Posterior vena cava (tissue), 2 donors: ENCODE measurements around the gene PRKAG2. TPM values are rescaled to one million over a fixed set of nuclear protein-coding genes. Genes with fewer than 3 reads are reported as not detected.

ENCODE experiments used
- DNase-seq: peaks from one replicate; pipeline ENCODE4 v3.0.0-alpha.2; 2020; ENCODE audit warnings: low spot score
- intact Hi-C, 2 donors: fragments of 100-400 bp; cut with DNase I; formaldehyde crosslinking; loops; one replicate each; pipeline versions ENCODE4 v1.14.1 to v1.14.2; 2022 to 2023
- total RNA-seq, 2 donors: library from RNA; stranded (reverse); fragmentation: NEBNext Ultra II Directional; extraction: Animal tissue kit (Norgen Biotek cat#: 25700); gene quantifications; one replicate each; pipeline ENCODE4 v1.2.1, GENCODE V29; 2021
- donor health status: DM: yes; HTN: yes; CAD: no.
- donor health status: DM: yes; HTN: yes; CAD: no.

PRKAG2 gene
- total RNA-seq, 2 donors from 2014 or later: 91.8 to 94.2 TPM

DNA sequence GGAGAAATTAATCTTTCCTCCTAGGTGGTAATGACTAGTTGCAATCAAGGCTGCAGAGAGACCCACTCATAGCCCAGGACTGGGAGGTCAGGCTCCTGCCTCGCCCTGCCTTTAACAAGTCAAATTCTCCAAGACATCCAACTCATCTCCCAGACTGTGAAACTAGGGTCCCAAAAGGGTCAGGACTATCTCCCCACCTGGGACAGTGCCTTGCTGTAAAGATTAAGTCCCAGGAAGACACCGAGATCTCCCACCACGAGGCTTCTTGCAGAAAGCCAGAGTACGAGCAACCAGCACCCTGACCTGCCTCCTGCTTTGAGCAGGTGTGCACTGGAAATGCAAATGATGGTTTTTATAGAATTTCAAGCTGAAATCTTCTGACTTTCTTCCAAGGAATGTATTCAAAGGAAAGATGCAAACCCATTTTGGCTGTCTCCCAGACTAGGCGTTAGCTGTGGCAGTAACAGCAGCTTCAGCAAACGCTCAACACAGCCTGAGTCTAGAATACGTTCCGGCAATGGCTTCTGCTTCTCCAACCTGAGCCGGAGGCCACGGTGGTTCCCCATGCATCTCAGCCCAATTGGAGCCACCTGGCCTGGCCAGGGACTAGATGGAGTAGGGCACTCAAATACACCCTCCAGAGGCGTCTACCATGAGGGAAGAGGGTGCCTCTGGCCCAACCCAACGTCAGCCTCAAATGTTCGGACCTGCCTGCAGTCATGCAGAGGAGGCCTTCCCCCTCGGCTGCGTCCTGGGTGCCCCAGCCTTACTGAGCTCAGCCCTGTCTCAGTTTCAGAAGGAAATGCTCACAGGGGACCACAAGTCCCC is 170.4 kb downstream of the PRKAG2 start:
- intact Hi-C loops: no loop called here
- DNase-seq: no peak

DNA sequence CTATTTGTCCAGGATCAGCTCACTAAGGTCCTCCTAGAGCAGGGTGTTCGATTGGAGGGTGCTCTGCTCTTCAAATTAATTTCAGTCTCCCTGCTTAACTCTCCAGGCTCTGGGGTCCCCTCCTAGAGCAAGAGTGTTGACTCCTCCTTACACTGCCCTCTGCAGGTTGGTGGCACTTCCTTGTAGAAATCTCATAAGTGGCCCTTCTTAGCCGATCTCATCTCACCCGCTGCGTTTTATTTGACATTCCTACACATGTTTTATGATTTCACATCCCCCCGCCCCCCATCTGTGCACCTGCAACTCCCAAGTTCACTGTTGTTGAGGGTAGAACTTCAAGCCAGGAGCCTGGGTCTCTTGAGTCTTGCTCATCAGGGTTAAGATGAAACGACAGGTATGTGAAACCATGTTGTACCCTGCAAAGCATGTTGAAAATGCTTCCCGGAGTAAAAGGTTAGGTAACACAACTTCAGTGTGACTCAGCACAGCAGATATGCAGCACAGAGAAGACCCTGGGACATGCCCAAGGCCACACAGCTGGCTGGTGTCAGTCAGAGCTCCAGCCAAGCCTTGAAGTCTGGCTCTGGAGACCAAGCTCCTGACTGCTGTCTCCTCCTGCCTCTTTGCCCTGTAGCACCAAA is 171.2 kb downstream of the PRKAG2 start:
- no peak for DNase-seq
- intact Hi-C loops: loop anchor here in 1 of 2 donors (1.0 kb wide), 1 partner anchor 25 kb away; no protein-coding TSS in a partner anchor

DNA sequence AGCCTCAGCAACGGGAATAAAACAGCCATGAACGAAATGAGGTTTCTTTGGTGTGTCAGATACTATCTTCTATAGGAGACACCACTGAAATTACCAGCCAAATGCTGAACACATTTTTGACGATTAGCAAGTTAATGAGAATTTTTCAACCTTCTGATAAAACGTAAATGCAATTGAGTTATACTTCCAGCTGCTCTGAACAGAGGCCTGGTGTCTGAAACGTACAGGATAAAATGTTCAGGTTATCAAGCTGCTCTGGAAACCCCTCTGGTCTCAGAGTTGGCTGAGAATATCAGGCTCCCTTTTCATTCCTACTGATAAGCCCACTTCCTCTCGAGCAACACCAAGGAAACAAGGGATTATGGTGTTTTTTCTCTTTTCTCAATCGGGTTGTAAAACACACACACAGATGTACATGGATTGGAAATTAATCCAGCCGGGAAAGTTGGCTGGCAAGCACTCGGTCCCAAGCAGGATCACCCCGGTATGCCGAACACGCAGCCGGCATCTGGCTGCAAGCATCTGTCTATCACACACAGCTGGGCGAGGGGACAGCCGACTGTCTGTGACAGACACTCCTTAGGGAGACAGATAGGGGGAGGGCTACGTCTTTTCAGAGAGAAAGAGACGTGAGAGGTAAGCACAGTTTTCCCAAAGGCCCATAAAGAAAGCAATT is 171.8 kb downstream of the PRKAG2 start:
- intact Hi-C loops: loop anchor here in 1 of 2 donors (1.0 kb wide), 1 partner anchor 25 kb away; no protein-coding TSS in a partner anchor
- DNase-seq: no peak

DNA sequence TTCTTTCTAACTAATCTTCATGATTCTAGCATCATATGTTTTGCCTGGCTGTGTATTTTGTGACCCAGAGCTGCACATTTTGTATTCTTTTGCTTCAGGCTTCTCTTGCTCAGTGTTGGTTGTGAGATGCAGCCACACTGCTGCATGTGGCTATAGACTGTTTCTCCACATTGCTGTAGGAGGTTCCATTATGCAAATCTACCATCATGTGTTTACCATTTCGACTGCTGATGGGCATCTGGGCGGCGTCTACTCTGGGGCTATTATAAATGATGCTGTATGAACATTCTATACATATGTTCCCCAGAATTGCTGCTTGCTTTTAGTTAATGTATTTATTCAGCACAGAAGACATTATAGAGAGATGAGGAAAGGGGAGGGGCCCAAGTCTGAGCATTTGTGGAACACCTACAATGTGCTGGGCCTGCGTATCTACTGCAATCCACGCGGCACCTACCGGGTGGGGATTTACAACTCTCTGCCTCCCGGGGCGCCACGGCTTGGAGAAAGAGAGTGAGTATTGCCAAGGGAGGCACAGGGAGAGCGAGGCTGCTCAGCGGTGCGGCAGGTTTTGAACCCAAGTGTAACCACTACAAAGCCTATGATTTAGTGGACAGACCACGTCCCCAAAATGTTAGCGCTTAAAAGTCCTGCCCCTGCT is 172.5 kb downstream of the PRKAG2 start:
- no peak for DNase-seq

DNA sequence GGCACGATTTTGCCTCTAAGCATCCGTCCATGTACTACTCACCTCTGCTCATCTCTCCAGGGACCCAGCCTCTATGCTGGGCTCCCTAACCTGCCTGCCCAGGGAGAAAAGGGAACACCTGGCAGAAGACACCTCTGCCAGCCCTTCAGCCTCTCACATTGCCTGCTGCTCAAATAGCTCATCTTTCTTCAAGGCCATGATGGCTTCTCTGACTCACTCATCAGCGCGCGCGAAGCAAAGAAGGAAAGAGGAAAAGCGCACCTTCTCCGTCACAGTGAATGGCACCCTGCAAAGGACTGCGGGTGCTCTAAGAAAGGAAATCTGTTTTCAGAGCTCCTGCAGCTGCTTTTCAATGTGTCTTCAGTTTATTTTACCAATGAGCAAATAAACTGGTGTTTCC is 174.0 kb downstream of the PRKAG2 start:
- intact Hi-C loops: no loop called here
- DNase-seq: no peak

More for the DNA sequence above, 172.5 kb downstream of the PRKAG2 start:
- intact Hi-C loops: no loop called here

DNA sequence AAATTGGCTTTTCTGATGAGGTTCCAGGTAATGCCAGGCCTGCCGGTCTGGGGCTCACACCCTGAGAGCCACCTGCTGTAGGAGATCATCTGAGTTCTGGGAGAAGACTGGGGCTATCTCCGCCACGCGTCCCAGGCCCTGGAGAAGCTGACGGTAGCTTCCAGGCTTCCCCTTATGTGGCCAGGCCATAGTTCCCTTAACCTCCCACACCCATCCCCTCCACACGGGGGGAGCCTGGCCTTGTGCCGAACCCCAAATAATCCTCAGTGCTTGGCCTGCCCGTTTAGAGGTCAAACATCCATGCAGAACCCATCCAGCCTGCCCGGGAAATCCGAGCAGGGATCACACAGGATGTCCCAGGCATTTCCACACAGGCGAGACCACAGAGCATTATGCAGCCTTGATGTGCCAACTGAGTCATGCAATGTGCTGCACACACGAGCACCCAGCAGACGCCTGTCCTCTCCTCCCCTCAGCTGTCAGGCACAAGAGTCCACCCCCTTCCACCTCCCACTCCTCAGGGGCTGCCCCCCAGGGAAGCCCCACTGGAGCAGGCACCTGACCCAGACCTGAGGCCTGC is 176.2 kb downstream of the PRKAG2 start:
- intact Hi-C loops: no loop called here

DNA sequence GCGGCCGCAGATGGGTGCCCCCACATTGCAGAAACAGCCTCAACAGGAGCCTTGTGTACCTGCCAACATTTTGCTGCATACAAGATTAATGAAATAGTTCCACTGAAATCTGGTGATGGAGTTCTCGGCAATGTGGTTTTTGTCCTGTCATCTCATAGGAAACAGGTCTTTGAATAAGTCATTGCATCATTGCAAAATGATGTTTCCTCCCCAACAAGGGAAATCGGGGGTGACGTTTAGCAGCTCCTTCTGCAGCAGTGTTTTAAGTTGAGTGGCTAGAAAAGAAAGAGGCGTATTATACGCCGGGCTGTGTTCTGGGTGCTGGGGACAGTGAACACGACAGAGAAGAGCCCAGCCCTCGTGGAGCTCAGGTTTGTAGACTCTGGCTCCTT is 177.0 kb downstream of the PRKAG2 start:
- intact Hi-C loops: no loop called here
- DNase-seq: no peak

More for the DNA sequence above, 176.2 kb downstream of the PRKAG2 start:
- DNase-seq: no peak

DNA sequence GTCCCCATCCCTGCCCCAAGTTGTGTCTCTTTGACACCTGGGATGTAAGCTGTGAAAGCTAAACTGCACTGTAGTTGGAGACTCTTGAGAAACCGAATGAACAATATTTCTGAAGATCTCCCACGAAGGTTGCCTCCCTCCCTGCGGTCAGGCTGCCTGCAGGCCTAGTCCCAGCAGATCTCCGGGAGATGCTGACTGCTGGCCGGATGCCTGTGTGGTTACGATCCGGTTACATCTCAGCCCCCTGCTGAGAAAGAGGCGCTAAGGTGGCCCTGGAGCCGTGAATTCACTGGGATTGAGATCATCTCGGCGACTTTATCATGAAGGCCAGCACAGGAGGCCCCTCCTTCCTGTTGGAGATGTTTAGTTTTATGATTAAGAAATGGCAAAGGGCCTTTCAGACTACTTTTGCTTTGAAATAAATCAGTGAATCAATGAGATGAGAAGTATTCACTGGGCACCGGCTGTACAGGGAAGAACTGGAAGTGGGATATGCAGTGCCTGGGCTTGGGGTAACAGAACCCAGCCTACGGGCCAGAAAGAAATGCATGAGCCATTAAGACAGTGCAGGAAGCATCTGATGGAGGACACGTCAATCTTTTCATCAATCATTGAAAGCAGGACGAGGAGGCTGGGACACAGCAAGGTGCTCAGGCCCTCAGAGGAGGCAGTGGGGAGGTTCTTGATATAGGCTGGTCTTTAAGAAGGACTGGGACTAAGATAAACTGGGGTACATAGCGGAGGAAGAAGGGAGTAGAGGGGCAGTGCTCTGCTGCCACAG is 177.6 kb downstream of the PRKAG2 start:
- intact Hi-C loops: no loop called here
- no peak for DNase-seq

DNA sequence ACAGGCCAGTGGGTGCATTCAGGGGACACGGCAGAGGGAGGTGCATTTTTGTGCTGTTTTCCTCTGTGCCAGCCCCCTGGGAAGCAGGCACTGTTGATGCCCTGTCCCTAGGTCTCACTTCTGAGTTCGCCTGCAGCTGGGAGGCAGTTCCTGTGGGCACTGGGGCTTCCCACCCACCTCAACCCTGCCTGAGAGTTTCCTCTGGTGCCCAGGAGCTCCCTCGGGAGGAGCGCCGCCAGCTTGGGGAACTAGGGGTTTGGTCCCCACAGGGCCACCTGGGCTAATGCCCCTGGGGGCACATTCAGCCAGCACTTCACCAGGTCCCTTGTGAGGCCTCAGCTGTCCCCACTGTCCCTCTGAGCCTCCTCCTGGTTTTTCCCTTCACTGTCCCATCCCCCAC is 179.0 kb downstream of the PRKAG2 start:
- DNase-seq: no peak
- intact Hi-C loops: no loop called here

DNA sequence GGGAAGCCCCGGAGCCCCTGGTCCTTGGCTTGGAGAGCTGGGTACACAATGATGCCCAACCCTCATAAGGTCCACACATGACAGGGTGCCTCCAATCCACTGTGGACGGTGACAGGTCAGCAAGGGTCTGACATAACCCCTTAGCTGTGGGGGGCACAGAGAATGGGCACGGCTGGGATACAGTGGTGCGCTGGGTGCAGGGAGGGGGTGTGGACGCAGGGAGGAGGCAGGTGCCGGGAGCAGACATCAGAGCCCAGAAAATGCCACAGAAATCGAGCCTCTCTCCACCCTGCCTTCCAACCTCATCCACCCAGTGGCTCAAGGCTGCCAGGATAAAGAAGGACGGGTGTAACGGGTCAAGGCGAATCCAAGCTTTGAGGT is 179.4 kb downstream of the PRKAG2 start:
- no peak for DNase-seq
- intact Hi-C loops: no loop called here

DNA sequence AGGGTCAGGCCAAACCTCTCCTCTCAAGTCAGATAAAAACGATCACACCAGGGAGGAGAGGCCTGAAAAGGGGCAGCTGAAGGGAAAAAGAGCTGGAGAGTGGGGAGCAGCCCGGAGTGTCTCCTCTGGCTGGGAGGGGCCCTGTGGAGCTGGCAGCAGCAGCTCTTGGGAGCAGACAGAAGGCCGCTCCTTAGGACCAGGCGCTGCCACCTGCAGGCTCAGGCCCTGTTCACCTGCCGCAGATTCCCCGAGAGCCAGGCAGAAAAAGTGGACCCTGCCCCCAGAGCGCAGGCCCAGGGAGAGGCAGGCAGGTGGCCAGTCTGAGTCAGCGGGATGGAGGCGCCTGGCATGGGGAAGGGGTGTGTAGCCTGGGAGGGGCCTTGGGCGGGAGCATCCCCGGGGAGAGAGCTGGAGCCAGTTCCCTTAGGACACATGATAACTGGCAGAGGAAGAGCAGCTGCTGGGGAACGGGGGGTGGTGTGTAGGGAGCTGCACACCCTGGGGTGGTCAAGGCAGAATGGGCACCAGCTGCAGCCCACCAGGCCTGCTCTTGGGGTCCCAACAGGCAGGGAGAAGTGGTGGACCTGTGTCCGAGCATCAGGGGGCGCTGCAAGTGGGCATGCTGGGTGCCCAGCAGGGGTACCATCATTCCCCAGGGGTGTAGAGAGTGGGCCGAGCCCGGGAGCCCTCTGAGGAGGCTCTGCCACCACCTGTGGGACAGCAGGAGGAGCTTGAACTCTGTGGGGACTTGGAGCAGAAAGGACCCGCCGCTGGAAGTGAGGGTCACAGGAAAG is 180.0 kb downstream of the PRKAG2 start:
- intact Hi-C loops: no loop called here
- DNase-seq: no peak

DNA sequence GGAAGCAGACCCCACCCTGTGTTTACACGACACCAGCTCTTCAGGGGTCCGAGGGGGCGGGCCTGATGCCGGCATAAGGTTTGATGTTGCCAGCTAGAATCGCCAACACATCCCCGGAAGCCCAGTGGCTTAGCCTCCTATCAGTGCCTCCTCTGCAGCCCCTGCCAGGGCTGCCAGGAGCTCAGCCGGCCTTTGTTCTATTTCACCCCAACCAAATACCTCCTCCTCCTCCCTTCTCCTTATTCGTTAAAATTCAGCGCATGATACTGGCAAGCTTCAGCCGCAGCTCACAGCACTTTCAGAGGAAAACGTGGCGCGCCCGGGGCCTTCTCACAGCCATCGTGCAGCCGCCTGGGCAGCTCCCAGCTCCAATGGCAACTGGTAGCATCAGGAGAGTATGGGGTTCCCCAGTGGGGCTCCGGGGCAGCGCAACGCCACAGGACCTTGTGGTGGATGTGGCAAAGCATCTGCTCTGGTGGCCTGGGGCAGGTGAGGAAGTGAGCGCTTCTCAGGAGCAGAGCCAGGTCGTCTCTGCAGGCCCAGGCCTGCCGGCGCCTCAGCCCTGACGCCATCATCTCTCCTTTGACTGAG is 180.9 kb downstream of the PRKAG2 start:
- intact Hi-C loops: no loop called here

DNA sequence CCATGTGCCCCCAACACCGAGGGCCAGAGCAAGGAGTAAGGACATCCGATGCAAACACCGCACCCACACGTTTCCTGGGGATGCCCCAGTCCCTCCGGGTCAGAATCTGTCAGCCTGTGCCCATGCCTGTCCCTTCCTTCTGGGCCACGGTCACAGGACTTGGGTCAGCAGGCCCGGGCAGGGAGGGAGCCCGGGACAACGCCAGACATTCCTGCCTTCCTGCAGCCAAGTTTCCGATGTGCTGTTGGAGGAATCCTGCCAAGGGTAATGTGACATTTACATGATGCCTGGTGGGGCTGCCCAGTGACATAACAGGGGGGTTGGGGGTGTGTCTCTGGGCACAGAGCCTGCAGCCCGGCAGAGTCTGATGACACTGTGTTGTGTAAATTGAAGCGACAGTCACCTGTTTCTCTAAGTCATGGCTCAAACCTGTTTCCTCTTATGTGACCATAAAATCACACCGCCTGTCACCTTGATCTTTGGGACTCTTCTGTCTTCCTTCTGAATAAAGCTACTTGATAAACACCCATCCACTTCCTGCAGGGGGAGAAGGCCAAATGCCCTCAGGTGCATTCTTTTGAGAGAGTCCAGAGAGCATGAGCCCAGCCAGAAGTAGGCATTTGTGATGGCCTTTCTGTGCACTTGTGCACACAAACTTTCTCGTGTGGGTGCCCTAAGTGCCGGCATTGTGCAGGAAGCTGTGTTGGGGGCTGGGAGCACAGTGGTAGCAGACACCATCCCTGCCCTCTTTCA is 181.9 kb downstream of the PRKAG2 start:
- intact Hi-C loops: no loop called here
- DNase-seq: peak; percentile 89

More for the DNA sequence above, 180.9 kb downstream of the PRKAG2 start:
- no peak for DNase-seq

DNA sequence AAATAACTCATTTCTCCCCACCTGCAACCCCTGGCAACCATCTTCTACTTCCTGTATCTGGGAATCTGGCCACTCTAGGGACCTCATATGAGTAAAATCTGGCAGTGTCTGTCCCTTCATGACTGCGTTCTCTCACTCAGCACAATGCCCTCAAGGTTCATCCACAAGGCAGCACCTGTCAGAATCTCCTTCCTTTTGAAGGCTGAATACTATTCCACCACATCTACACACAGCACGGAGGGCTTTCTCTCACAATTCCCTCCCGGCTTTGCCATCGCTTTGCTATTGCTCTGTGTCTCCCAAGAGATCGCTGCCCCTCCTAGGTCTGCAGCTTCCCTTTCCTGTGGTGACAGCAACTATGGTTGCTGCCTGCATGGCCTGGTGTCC is 182.5 kb downstream of the PRKAG2 start:
- intact Hi-C loops: no loop called here
- DNase-seq: peak; percentile 5

DNA sequence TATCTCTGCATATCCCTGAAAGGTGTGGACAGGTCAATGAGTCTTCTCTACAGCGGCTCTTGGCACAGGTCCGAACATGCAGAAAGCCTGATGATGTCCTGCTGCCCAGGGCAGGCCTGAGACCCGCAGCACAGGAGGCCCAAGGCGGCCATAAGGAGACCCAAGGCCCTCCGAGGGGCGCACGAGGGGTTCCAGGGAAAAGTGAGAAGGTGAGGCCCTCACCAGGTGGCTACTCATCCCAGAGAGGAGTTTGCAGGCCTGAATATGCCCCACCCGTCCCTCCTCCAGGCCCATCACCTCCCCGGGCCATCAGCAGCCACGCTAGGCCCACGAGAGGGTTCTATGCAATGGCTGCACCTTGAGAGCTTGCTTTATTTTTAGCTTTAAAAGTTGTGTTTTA is 183.8 kb downstream of the PRKAG2 start:
- intact Hi-C loops: no loop called here
- peak; percentile 72 for DNase-seq

DNA sequence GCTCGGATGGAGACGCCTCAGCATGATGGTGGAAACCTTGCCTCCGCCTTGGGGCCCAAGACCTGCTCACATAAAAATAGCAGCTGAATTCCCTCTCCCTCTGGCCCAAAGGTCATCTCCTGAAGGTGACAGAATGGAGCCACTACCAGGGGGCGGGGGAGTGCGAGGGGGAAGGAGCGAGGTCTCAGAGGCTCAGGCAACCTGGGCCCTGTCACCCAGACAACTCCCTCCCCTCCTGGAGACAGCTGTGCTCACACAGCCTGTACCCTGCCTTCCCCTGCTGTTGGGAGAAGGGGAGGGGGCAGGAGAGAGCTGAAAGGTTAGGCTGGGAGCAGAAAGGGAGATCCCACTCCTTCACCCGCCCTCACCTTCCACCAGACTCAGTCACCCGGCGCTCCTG is 184.2 kb downstream of the PRKAG2 start:
- intact Hi-C loops: no loop called here
- DNase-seq: peak; percentile 60

DNA sequence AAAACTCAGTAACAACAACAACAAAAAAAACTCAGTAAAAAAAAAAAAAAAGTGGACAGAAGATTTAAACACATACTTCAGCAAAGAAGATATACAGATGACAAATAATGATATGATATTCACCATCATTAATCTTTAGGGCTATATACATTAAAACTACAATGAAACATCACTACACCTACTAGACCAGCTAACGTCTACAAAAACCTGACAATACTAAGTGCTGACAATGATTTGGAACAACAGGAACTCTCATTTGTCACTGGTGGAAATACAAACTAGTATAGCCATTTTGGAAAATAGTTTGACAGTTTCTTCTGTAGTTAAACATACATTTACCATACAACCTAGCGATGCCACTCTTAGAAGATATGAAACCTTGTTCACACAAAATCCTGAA is 185.5 kb downstream of the PRKAG2 start:
- intact Hi-C loops: no loop called here

More for the DNA sequence above, 185.5 kb downstream of the PRKAG2 start:
- no peak for DNase-seq
